ENCODE results near the gene ATG4C.

GRCh38 chr1:62833529-62833928 is 49.6 kb downstream of the ATG4C start:
- no peak for TF ChIP-seq CTCF (IDR thresholded peaks at IDR 0.05)
- no peak for TF ChIP-seq EZH2 (IDR thresholded peaks at IDR 0.05)

Data from neural progenitor cell (in vitro differentiated cells).